ENCODE measurements around the gene DNAAF8. TPM values are rescaled to one million over a fixed set of nuclear protein-coding genes. Genes with fewer than 3 reads are reported as not detected.
A peak's percentile ranks its signal among the peaks of the same experiment; 100 is the strongest.

The DNAAF8 gene
- total RNA-seq, 1 experiment from 2014 or later = 0.06 TPM

- no peak for DNase-seq
- Histone ChIP-seq H3K9me3 (replicated peaks) (no peaks in the 10 kb centered on the region), H3K36me3 (no peaks in the 10 kb centered on the region; the same call in 1 of the 2 replicates)
Measured at GRCh38 chr16:4700997-4701743, 33.2 kb upstream of the DNAAF8 start.

GRCh38 chr16:4701791-4702465, 32.4 kb upstream of the DNAAF8 start:
- Histone ChIP-seq H3K27ac (no peak overlapping the region), H3K27me3 (no peaks in the 10 kb centered on the region), H3K4me3 (no peak overlapping the region), H3K9me3 (replicated peaks) (no peaks in the 10 kb centered on the region), H3K4me1 (no peaks in the 10 kb centered on the region), H3K36me3 (no peaks in the 10 kb centered on the region)
- DNase-seq = no peak

More at GRCh38 chr16:4700997-4701743, 33.2 kb upstream of the DNAAF8 start:
- no peaks in the 10 kb centered on the region for H3K27me3 ChIP-seq
- no peak overlapping the region for H3K27ac ChIP-seq
- H3K4me3 ChIP-seq = no peak overlapping the region
- H3K4me1 ChIP-seq = no peaks in the 10 kb centered on the region

- H3K27me3 ChIP-seq = no peaks in the 10 kb centered on the region
- H3K9me3 ChIP-seq (replicated peaks) = no peaks in the 10 kb centered on the region
- H3K4me1 ChIP-seq = no peaks in the 10 kb centered on the region
- DNase-seq = no peak
- 0 out of 2 replicates have a peak, but pooled peaks cover under 1% of the 10 kb centered on the region for H3K36me3 ChIP-seq
- H3K4me3 ChIP-seq = no peak overlapping the region
- no peak overlapping the region for H3K27ac ChIP-seq
Measured at GRCh38 chr16:4702466-4702808, 31.9 kb upstream of the DNAAF8 start.

GRCh38 chr16:4703906-4704305, 30.4 kb upstream of the DNAAF8 start:
- Histone ChIP-seq H3K4me1 (no peaks in the 10 kb centered on the region), H3K9me3 (replicated peaks) (no peaks in the 10 kb centered on the region), H3K27me3 (no peaks in the 10 kb centered on the region), H3K4me3 (no peak overlapping the region), H3K36me3 (0 out of 2 replicates have a peak, but pooled peaks cover 2% of the 10 kb centered on the region), H3K27ac (no peak overlapping the region)
- DNase-seq = no peak

DNA sequence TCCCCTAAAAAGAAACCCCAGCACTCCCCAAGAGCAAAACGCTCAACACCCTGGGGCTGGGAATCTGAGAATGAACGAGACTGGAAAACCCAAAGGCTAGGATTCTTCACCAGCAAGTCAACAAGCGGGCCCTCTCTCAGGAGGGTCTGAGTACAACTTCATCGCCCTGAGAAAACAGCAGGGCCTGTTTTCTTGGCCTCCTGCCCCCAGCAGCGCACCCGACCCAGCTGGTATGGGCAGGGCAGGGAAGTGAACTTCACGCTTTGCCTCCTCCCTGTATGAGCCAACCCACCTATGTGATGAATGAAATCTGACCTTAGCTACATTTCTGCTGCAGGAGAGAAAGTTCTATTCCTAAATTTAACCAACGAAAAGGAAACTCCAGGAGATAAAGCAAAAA, 29.8 kb upstream of the DNAAF8 start:
- Histone ChIP-seq H3K36me3 (0 out of 2 replicates have a peak, but pooled peaks cover 2% of the 10 kb centered on the region), H3K27ac (no peak overlapping the region), H3K9me3 (replicated peaks) (no peaks in the 10 kb centered on the region), H3K4me1 (no peaks in the 10 kb centered on the region), H3K4me3 (no peak overlapping the region), H3K27me3 (no peaks in the 10 kb centered on the region)
- no peak for DNase-seq

- no peaks in the 10 kb centered on the region for H3K4me1 ChIP-seq
- H3K4me3 ChIP-seq = no peak overlapping the region
- no peak for DNase-seq
- no peaks in the 10 kb centered on the region for H3K9me3 ChIP-seq (replicated peaks)
- no peak overlapping the region for H3K27ac ChIP-seq
- 0 out of 2 replicates have a peak, but pooled peaks cover 2% of the 10 kb centered on the region for H3K36me3 ChIP-seq
- H3K27me3 ChIP-seq = no peaks in the 10 kb centered on the region
Measured at GRCh38 chr16:4704913-4705312, 29.4 kb upstream of the DNAAF8 start.

GRCh38 chr16:4706871-4707270, 27.5 kb upstream of the DNAAF8 start:
- Histone ChIP-seq H3K36me3 (0 out of 2 replicates have a peak, but pooled peaks cover 2% of the 10 kb centered on the region), H3K27ac (no peak overlapping the region)
- DNase-seq = no peak

DNA sequence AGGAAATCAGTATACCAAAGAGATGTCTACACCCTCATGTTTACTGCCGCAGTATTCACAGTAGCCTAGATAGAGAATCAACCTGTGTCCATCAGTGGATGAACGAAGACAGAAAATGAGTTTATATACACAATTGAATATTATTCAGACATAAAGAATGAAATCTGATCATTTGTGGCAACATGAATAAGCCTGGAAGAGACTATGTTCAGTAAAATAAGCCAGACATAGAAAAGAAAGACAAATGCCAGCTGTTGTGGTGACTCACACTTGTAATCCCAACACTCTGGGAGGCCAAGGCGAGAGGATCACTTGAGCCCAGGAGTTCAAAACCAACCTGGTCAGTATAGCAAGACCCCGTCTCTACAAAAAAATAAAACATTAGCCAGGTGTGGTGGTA, 24.9 kb upstream of the DNAAF8 start:
- peak in 1 of 2 experiments; percentile 23 for DNase-seq
- H3K27ac ChIP-seq = no peak overlapping the region
- H3K4me3 ChIP-seq = no peak overlapping the region

More at GRCh38 chr16:4706871-4707270, 27.5 kb upstream of the DNAAF8 start:
- no peaks in the 10 kb centered on the region for H3K9me3 ChIP-seq (replicated peaks)
- no peaks in the 10 kb centered on the region for H3K27me3 ChIP-seq
- no peak overlapping the region for H3K4me3 ChIP-seq
- H3K4me1 ChIP-seq = no peaks in the 10 kb centered on the region

DNA sequence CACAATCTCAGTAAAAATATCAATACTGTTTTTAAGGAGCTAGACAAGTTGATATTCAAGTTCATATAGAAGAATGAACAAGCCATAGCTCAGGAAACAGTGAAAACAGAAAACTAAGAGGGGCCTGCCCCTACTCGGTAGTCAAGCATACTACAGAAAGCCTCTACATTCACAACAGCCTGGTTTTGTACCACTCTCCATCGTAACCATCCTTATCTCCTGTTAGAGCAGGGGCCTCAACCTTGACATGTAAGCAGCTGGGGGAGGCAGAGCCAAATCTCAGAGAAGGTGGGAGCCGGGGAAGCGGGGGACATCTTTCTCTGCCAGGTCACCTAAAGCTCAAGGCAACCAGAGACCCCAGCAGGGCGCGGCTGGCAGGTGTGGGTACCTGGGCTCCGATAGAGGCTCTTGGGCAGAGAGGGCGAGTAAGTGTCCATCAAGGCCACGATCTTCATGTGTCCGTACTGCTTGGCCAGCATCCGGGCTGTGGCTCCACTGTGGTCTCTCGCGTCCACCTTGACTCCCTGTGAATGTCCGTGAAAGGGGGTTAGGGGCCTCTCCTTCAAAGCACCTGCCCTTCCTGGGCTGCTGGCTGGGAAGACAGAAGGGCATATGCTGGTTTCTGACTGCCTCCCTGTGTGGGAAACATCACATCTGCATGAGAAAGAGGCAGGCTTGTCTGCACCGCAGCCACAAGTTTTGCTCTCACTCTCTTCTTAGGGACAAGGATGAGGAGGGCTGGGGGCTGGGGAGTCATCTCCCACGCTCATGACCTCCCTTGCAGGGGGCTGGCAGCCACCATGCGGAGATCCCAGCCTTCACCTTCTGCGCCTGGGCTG, 20.5 kb upstream of the DNAAF8 start:
- no peak for DNase-seq
- Histone ChIP-seq H3K36me3 (peaks cover 5% of the 10 kb centered on the region; the same call in 1 of the 2 replicates), H3K27me3 (no peaks in the 10 kb centered on the region), H3K4me3 (no peak overlapping the region), H3K4me1 (peaks cover 10% of the 10 kb centered on the region), H3K27ac (no peak overlapping the region; the same call in 1 of the 2 replicates), H3K9me3 (replicated peaks) (no peaks in the 10 kb centered on the region)

More for the DNA sequence above, 24.9 kb upstream of the DNAAF8 start:
- Histone ChIP-seq H3K9me3 (replicated peaks) (no peaks in the 10 kb centered on the region), H3K36me3 (peaks cover 7% of the 10 kb centered on the region; the same call in 1 of the 2 replicates), H3K4me1 (peaks cover 2% of the 10 kb centered on the region; the same call in 1 of the 2 replicates), H3K27me3 (no peaks in the 10 kb centered on the region)

GRCh38 chr16:4714996-4715395, 19.3 kb upstream of the DNAAF8 start:
- Histone ChIP-seq H3K27me3 (no peaks in the 10 kb centered on the region), H3K27ac (peak overlapping the region; percentile 68), H3K36me3 (peaks cover 5% of the 10 kb centered on the region; the same call in 1 of the 2 replicates), H3K4me1 (peaks cover 10% of the 10 kb centered on the region), H3K4me3 (no peak overlapping the region), H3K9me3 (replicated peaks) (no peaks in the 10 kb centered on the region)
- DNase-seq = peak; percentile 60 to 81

DNA sequence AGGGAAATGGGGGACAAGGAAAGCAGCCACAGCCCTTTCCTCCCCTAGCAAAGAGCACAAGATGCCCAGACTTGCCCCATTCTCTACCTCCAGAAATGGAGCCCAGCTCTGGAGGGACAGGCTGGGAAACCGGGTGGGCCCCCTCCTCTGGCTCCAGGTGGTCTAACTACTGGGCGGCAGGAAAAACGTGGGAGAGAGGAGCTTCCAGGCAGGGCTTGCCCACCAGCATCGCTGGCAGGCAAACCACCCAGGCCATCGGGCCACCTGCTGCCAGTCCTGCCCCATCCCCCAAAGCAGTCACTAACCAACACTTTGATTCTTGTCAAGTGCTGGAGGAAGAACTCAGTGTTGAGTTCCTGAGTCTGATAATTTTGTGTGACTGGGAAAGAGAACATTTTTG, 15.9 kb upstream of the DNAAF8 start:
- no peak overlapping the region for H3K27ac ChIP-seq

GRCh38 chr16:4723071-4723767, 11.1 kb upstream of the DNAAF8 start:
- Histone ChIP-seq H3K27me3 (no peaks in the 10 kb centered on the region), H3K9me3 (replicated peaks) (no peaks in the 10 kb centered on the region), H3K27ac (no peak overlapping the region), H3K4me3 (no peak overlapping the region), H3K36me3 (peaks cover 2% of the 10 kb centered on the region; the same call in 1 of the 2 replicates), H3K4me1 (no peaks in the 10 kb centered on the region)
- DNase-seq = no peak

More for the DNA sequence above, 15.9 kb upstream of the DNAAF8 start:
- Histone ChIP-seq H3K27me3 (no peaks in the 10 kb centered on the region), H3K36me3 (peaks cover 5% of the 10 kb centered on the region; the same call in 1 of the 2 replicates), H3K9me3 (replicated peaks) (no peaks in the 10 kb centered on the region), H3K4me3 (no peak overlapping the region), H3K4me1 (peaks cover 10% of the 10 kb centered on the region)
- DNase-seq = no peak

DNA sequence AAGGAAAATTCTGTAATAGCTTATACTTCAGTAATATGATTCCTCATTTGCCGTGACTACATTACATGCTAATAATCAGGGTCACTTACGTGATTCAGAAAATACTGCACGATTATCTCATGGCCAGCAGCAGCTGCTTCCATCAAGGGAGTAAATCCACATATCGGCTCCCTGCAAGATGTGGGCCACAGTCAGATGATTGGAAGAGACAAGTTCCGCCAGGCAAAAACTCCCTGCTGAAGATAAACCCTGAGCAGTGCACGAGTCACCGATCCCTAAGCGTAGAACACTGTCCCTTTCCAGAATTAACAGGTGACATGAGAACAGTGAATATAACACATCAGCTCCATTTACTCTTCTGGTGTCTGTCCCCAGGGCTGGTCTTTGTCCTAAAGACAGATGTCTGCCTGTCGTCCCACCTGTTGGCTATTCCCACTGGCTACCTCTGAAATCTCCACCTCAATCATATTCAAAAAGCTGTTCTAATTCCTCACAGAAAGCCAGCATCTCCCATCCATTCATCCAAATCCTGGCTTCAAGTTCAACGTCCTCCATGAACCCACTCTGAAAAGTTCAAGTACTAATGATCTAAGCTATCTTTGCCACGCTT, 9.6 kb upstream of the DNAAF8 start:
- peak; percentile 26 to 56 for DNase-seq
- peak overlapping the region; percentile 52 for H3K27ac ChIP-seq
- H3K36me3 ChIP-seq = peaks cover 2% of the 10 kb centered on the region; the same call in 1 of the 2 replicates
- H3K4me3 ChIP-seq = no peak overlapping the region
- no peaks in the 10 kb centered on the region for H3K9me3 ChIP-seq (replicated peaks)
- H3K4me1 ChIP-seq = no peaks in the 10 kb centered on the region
- no peaks in the 10 kb centered on the region for H3K27me3 ChIP-seq

DNA sequence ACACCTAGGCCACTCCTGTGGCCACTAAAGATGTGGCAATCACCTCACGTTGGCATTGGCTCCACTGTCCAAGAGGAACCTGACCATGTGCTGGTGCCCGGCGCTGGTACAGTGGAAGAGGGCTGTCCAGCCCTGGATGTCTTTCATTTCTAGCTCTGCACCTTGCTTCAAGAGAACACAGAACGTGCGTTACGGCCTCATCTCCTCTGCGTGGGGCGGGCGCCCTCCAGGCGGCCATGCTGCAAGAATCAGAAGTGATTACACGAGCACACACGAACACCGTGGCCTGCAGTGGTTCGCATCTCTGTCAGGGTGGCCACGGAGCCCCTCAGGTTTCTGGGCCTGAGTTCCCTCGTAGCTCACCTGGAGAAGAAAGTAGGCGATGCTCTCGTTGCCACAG, 7.7 kb upstream of the DNAAF8 start:
- Histone ChIP-seq H3K9me3 (replicated peaks) (no peaks in the 10 kb centered on the region), H3K36me3 (peaks cover 6% of the 10 kb centered on the region; the same call in 1 of the 2 replicates), H3K4me1 (no peaks in the 10 kb centered on the region), H3K27me3 (no peaks in the 10 kb centered on the region), H3K27ac (no peak overlapping the region), H3K4me3 (no peak overlapping the region)
- DNase-seq = no peak

Measured in SJCRH30 (cell line).